ENCODE results near the gene ARHGAP40.
"Not testable (repeated sequence)": the region's sequence is repeated elsewhere in the genome, so short reads cannot be mapped to it uniquely, and the experiment has no call there.

Gene ARHGAP40

GRCh38 chr20:38589351-38589750 lies 12.3 kb upstream of the ARHGAP40 start:
- DNase-seq: no peak

GRCh38 chr20:38589967-38590675 lies 11.5 kb upstream of the ARHGAP40 start:
- no peak for DNase-seq

GRCh38 chr20:38590676-38591473 lies 10.7 kb upstream of the ARHGAP40 start:
- no peak for DNase-seq

- no peak for DNase-seq
Observed at GRCh38 chr20:38591474-38592410, 9.9 kb upstream of the ARHGAP40 start.

- DNase-seq: not testable (repeated sequence)
Observed at GRCh38 chr20:38592411-38592790, 9.2 kb upstream of the ARHGAP40 start.

GRCh38 chr20:38594281-38594680 lies 7.3 kb upstream of the ARHGAP40 start:
- DNase-seq: not testable (repeated sequence)

GRCh38 chr20:38595886-38596285 lies 5.7 kb upstream of the ARHGAP40 start:
- DNase-seq: not testable (repeated sequence)

GRCh38 chr20:38599410-38599882 lies 2.2 kb upstream of the ARHGAP40 start:
- DNase-seq: no peak

- DNase-seq: no peak
Observed at GRCh38 chr20:38600057-38600456, 1.6 kb upstream of the ARHGAP40 start.

GRCh38 chr20:38602185-38602581 lies 574 bp downstream of the ARHGAP40 start:
- no peak for DNase-seq

GRCh38 chr20:38603286-38603685 lies 1.7 kb downstream of the ARHGAP40 start:
- no peak for DNase-seq

GRCh38 chr20:38604873-38605303 lies 3.3 kb downstream of the ARHGAP40 start:
- DNase-seq: no peak

- DNase-seq: no peak
Observed at GRCh38 chr20:38607351-38607750, 5.7 kb downstream of the ARHGAP40 start.

- DNase-seq: no peak
Observed at GRCh38 chr20:38608188-38608587, 6.6 kb downstream of the ARHGAP40 start.

- no peak for DNase-seq
Observed at GRCh38 chr20:38609815-38610214, 8.2 kb downstream of the ARHGAP40 start.

GRCh38 chr20:38610521-38610920 lies 8.9 kb downstream of the ARHGAP40 start:
- no peak for DNase-seq

- no peak for DNase-seq
Observed at GRCh38 chr20:38612751-38613515, 11.3 kb downstream of the ARHGAP40 start.

GRCh38 chr20:38615283-38615682 lies 13.7 kb downstream of the ARHGAP40 start:
- DNase-seq: no peak

GRCh38 chr20:38616457-38616856 lies 14.8 kb downstream of the ARHGAP40 start:
- DNase-seq: no peak

GRCh38 chr20:38617011-38617829 lies 15.6 kb downstream of the ARHGAP40 start:
- no peak for DNase-seq

- no peak for DNase-seq
Observed at GRCh38 chr20:38617830-38618196, 16.2 kb downstream of the ARHGAP40 start.

Measured in amniotic stem cell (primary cell).